GM13977 (cell line): ENCODE measurements around the gene RTCA.

Experiments used
- DNase-seq: peaks from one replicate; pipeline ENCODE4 v3.0.0; 2012; ENCODE audit warnings: low spot score
- in situ Hi-C: fragments of 300-500 bp; cut with MboI; formaldehyde crosslinking; loops from one replicate; pipeline ENCODE4 v1.12.0; 2022; ENCODE audit warnings: low sequenced_read_pairs, low pct_unique_long_range_greater_than_20kb, mixed read lengths, inconsistent platforms; ENCODE audit not compliant: unreplicated experiment
- TF ChIP-seq, protein P1 (sequence below): IDR thresholded peaks from 2 replicates; pipeline ENCODE4 v1.5.1; 2012; ENCODE audit warnings: mild to moderate bottlenecking, control low read depth; ENCODE audit not compliant: insufficient read depth; ENCODE audit errors: extremely low read depth, missing control alignments

Gene RTCA

DNA sequence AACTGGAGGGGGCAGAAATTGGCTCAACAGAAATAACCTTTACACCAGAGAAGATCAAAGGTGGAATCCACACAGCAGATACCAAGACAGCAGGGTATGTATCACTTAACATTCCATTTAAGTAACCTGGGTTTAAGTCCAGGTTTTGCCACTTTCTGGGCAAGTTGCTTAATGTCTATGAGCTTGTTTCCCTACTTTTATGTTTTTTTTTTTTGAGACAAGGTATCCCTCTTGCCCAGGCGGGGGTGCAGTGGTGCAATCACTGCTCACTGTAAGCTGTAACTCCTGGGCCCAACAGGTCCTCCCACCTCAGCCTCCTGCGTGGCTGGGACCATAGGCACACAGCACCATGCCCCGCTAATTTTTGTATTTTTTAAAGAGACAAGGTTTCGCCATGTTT lies 2.2 kb downstream of the RTCA start:
- in situ Hi-C loops: no loop called here
- DNase-seq: no peak
- TF ChIP-seq, protein P1, sequence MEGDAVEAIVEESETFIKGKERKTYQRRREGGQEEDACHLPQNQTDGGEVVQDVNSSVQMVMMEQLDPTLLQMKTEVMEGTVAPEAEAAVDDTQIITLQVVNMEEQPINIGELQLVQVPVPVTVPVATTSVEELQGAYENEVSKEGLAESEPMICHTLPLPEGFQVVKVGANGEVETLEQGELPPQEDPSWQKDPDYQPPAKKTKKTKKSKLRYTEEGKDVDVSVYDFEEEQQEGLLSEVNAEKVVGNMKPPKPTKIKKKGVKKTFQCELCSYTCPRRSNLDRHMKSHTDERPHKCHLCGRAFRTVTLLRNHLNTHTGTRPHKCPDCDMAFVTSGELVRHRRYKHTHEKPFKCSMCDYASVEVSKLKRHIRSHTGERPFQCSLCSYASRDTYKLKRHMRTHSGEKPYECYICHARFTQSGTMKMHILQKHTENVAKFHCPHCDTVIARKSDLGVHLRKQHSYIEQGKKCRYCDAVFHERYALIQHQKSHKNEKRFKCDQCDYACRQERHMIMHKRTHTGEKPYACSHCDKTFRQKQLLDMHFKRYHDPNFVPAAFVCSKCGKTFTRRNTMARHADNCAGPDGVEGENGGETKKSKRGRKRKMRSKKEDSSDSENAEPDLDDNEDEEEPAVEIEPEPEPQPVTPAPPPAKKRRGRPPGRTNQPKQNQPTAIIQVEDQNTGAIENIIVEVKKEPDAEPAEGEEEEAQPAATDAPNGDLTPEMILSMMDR: no peak

GRCh38 chr1:100277866-100278265 lies 11.8 kb downstream of the RTCA start:
- in situ Hi-C loops: no loop called here
- TF ChIP-seq, protein P1: no peak
- DNase-seq: no peak

- TF ChIP-seq, protein P1: no peak
- DNase-seq: no peak
- in situ Hi-C loops: no loop called here
Measured at GRCh38 chr1:100279358-100279923, 13.4 kb downstream of the RTCA start.

DNA sequence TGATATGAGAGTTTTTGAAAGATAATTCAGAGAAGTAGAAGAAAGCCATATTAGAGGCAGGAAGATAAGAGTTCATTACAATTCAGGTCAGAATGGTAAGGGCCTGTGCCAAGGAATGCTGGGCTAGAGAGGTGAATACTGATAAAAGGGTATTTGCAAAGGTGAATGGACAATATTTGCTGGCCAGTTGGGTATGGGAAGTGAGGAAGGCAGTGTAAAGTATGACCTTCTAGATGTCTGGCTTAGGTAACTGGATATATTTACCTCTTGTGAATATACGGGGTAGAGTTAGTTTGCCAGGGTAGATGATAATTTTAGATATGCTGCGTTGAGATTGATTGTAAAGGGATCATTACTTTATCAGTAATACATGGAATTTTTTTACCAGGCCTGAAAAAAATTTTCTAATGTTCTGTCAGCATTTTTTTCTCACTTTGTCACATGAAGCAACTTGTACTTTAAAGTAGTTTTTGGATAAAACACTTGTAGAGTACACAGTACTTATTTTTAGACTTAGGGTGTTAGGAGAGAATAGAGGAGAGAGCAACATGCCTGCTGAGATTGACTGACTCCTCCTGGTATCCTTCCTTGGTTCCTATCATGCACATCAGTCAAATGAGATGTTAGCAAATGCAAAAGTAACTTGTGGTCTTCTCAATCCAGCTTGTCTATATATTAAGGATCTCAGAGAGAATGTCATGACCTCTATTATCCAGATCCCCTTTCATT lies 14.1 kb downstream of the RTCA start:
- TF ChIP-seq, protein P1: no peak

GRCh38 chr1:100284591-100284990 lies 18.6 kb downstream of the RTCA start:
- in situ Hi-C loops: no loop called here
- no peak for DNase-seq
- TF ChIP-seq, protein P1: no peak

More for the DNA sequence above, 14.1 kb downstream of the RTCA start:
- in situ Hi-C loops: no loop called here
- DNase-seq: no peak

- TF ChIP-seq, protein P1: no peak
- in situ Hi-C loops: no loop called here
- DNase-seq: no peak
Measured at GRCh38 chr1:100287162-100287561, 21.1 kb downstream of the RTCA start.
